ENCODE measurements around the gene MTERF4. TPM values are rescaled to one million over a fixed set of nuclear protein-coding genes. Genes with fewer than 3 reads are reported as not detected.
"Not testable (repeated sequence)": the region's sequence is repeated elsewhere in the genome, so short reads cannot be mapped to it uniquely, and the experiment has no call there.

The MTERF4 gene
- total RNA-seq, 1 donor from 2014 or later, result 35.4 TPM

- Mint-ChIP-seq H3K4me1 (ENCODE audit: low read depth) (peaks cover 20% of the 10 kb centered on the region), H3K36me3 (ENCODE audit: low read depth) (peaks cover 24% of the 10 kb centered on the region)
- H3K27me3 Mint-ChIP-seq (ENCODE audit: low read depth); H3K27ac Mint-ChIP-seq; H3K9me3 Mint-ChIP-seq; DNase-seq (ENCODE audit: low spot score); H3K4me3 Mint-ChIP-seq (ENCODE audit: low read depth): not testable (repeated sequence)
- intact Hi-C loops (cut with micrococcal nuclease), result loop anchor here (1.0 to 5.0 kb wide), 2 partner anchors 16 to 113 kb away; no protein-coding TSS in a partner anchor
Observed at GRCh38 chr2:241104611-241105010, 2.5 kb upstream of the MTERF4 start.

GRCh38 chr2:241103176-241103595 is 1.1 kb upstream of the MTERF4 start:
- H3K9me3 Mint-ChIP-seq, result no peaks in the 10 kb centered on the region
- DNase-seq (ENCODE audit: low spot score), result no peak

DNA sequence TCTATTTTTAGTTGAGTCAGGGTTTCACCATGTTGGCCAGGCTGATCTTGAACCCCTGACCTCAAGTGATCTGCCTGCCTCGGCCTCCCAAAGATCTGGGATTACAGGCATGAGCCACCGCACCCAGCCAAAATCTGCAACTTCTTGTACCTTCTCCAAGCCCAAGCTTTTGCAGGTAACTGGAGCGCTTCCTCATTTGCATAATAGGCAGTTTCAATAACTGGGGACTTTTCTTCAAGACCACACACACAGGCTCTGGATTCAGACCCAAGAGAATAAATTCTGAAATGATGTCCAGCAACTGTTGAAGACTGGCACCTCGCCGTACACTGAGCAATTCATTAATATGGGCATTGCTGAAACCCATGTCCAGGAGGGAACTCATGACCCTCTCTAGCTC is 2.8 kb downstream of the MTERF4 start:
- DNase-seq (ENCODE audit: low spot score), result no peak
- Mint-ChIP-seq H3K27ac (no peak overlapping the region), H3K4me1 (ENCODE audit: low read depth) (peaks cover 36% of the 10 kb centered on the region), H3K36me3 (ENCODE audit: low read depth) (peaks cover 55% of the 10 kb centered on the region), H3K27me3 (ENCODE audit: low read depth) (no peaks in the 10 kb centered on the region), H3K4me3 (ENCODE audit: low read depth) (no peak overlapping the region), H3K9me3 (no peaks in the 10 kb centered on the region)
- intact Hi-C loops (cut with micrococcal nuclease), result no loop called here

More at GRCh38 chr2:241103176-241103595, 1.1 kb upstream of the MTERF4 start:
- intact Hi-C loops (cut with micrococcal nuclease), result loop anchor here (5.0 kb wide), 1 partner anchor 114 kb away; no protein-coding TSS in a partner anchor
- peaks cover 29% of the 10 kb centered on the region for H3K36me3 Mint-ChIP-seq (ENCODE audit: low read depth)
- peak overlapping the region; percentile 94 for H3K4me3 Mint-ChIP-seq (ENCODE audit: low read depth)
- peak overlapping the region; percentile 97 for H3K27ac Mint-ChIP-seq
- H3K4me1 Mint-ChIP-seq (ENCODE audit: low read depth), result peaks cover 18% of the 10 kb centered on the region
- no peaks in the 10 kb centered on the region for H3K27me3 Mint-ChIP-seq (ENCODE audit: low read depth)

DNA sequence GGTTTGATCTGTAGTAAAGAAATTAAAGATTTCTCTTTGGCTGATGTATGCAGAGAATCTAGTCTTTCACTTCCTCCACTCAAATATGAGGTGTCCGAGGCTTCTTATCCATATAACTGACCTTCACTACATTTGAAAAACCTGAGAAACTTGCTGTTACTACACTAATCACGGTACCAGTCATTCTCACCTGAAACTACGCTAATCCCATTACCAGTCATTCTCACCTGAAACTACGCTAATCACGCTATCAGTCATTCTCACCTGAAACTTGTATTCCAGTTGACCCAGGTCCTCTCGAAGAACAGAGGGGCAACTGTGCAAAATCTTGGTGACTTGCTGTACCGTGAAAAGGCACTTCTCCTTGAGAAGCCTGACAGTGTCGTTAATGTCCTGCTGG is 5.1 kb downstream of the MTERF4 start:
- no peak overlapping the region for H3K27ac Mint-ChIP-seq
- no peaks in the 10 kb centered on the region for H3K27me3 Mint-ChIP-seq (ENCODE audit: low read depth)
- H3K9me3 Mint-ChIP-seq, result no peaks in the 10 kb centered on the region
- peaks cover 65% of the 10 kb centered on the region for H3K36me3 Mint-ChIP-seq (ENCODE audit: low read depth)
- H3K4me3 Mint-ChIP-seq (ENCODE audit: low read depth), result no peak overlapping the region
- peaks cover 29% of the 10 kb centered on the region for H3K4me1 Mint-ChIP-seq (ENCODE audit: low read depth)
- DNase-seq (ENCODE audit: low spot score), result no peak
- intact Hi-C loops (cut with micrococcal nuclease), result no loop called here

DNA sequence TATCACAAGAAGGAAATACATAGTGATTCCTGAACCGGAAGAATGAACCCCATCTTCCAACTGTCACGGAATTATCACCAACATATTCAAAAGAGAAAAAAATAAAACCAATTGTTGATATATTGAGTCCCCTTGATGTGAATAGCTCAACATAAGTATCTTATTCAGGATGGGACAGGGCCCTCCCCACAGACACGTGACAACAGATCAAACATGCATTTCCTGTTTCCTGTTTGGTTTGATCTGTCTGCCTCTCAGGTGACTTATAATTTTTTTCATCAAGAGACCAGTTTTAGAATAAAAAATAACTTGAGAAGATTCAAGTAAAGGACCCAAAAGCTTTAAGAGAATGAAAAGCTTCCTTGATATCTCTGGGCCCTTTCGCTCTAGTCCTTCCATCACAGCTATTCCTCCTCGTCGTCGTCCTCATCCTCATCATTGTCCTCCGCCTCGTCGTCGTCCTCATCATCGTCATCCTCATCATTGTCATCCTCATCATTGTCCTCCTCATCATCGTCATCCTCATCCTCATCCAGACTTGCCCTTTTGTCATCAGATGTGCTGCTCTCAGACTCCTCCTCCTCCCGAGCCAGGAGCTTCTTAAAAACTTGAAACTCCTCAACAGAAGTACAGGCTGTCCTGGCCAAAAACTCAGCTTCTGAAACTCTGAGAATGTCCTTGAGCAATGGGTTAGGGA is 6.3 kb downstream of the MTERF4 start:
- Mint-ChIP-seq H3K4me3 (ENCODE audit: low read depth) (no peak overlapping the region), H3K27me3 (ENCODE audit: low read depth) (no peaks in the 10 kb centered on the region), H3K4me1 (ENCODE audit: low read depth) (peaks cover 27% of the 10 kb centered on the region), H3K9me3 (no peaks in the 10 kb centered on the region), H3K36me3 (ENCODE audit: low read depth) (peaks cover 74% of the 10 kb centered on the region), H3K27ac (peak overlapping the region; percentile 52)
- intact Hi-C loops (cut with micrococcal nuclease), result no loop called here
- no peak for DNase-seq (ENCODE audit: low spot score)

GRCh38 chr2:241094924-241095420 is 7.1 kb downstream of the MTERF4 start:
- no peak overlapping the region for H3K4me3 Mint-ChIP-seq (ENCODE audit: low read depth)

GRCh38 chr2:241094172-241094571 is 7.9 kb downstream of the MTERF4 start:
- Mint-ChIP-seq H3K36me3 (ENCODE audit: low read depth) (peaks cover 69% of the 10 kb centered on the region), H3K9me3 (no peaks in the 10 kb centered on the region), H3K4me3 (ENCODE audit: low read depth) (no peak overlapping the region), H3K27ac (no peak overlapping the region), H3K27me3 (ENCODE audit: low read depth) (no peaks in the 10 kb centered on the region), H3K4me1 (ENCODE audit: low read depth) (peaks cover 25% of the 10 kb centered on the region)
- intact Hi-C loops (cut with micrococcal nuclease), result no loop called here
- no peak for DNase-seq (ENCODE audit: low spot score)

More at GRCh38 chr2:241094924-241095420, 7.1 kb downstream of the MTERF4 start:
- H3K27me3 Mint-ChIP-seq (ENCODE audit: low read depth), result no peaks in the 10 kb centered on the region
- no peak for DNase-seq (ENCODE audit: low spot score)
- H3K36me3 Mint-ChIP-seq (ENCODE audit: low read depth), result peaks cover 73% of the 10 kb centered on the region
- H3K9me3 Mint-ChIP-seq, result no peaks in the 10 kb centered on the region
- peaks cover 25% of the 10 kb centered on the region for H3K4me1 Mint-ChIP-seq (ENCODE audit: low read depth)
- H3K27ac Mint-ChIP-seq, result no peak overlapping the region
- intact Hi-C loops (cut with micrococcal nuclease), result no loop called here

GRCh38 chr2:241093133-241093781 is 8.8 kb downstream of the MTERF4 start:
- H3K9me3 Mint-ChIP-seq; H3K27ac Mint-ChIP-seq; DNase-seq (ENCODE audit: low spot score); intact Hi-C loops (cut with micrococcal nuclease); H3K27me3 Mint-ChIP-seq (ENCODE audit: low read depth); H3K4me3 Mint-ChIP-seq (ENCODE audit: low read depth): not testable (repeated sequence)
- Mint-ChIP-seq H3K36me3 (ENCODE audit: low read depth) (peaks cover 68% of the 10 kb centered on the region), H3K4me1 (ENCODE audit: low read depth) (peaks cover 19% of the 10 kb centered on the region)

DNA sequence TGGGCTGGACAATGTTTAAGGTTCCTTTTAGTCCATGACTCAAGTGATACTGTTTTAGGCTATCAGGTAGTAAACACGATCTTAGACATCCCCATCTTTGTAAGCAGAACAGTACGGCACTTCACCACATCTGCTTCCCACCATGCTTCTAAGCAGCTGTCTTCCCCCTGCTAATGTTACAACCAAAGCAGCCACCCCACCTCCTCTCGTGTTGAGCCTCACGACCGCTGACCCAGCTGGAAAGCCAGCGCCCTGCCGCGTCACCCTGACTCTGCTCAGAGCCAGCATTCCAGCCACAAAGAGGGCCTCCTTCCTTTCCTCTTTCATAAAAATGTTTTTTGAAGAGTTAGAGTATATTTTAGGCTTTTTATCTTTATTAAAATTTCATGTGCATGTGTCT is 9.4 kb downstream of the MTERF4 start:
- Mint-ChIP-seq H3K4me1 (ENCODE audit: low read depth) (peaks cover 17% of the 10 kb centered on the region), H3K9me3 (no peaks in the 10 kb centered on the region), H3K27ac (no peak overlapping the region), H3K4me3 (ENCODE audit: low read depth) (no peak overlapping the region), H3K36me3 (ENCODE audit: low read depth) (peaks cover 68% of the 10 kb centered on the region), H3K27me3 (ENCODE audit: low read depth) (no peaks in the 10 kb centered on the region)
- no peak for DNase-seq (ENCODE audit: low spot score)
- intact Hi-C loops (cut with micrococcal nuclease), result no loop called here

DNA sequence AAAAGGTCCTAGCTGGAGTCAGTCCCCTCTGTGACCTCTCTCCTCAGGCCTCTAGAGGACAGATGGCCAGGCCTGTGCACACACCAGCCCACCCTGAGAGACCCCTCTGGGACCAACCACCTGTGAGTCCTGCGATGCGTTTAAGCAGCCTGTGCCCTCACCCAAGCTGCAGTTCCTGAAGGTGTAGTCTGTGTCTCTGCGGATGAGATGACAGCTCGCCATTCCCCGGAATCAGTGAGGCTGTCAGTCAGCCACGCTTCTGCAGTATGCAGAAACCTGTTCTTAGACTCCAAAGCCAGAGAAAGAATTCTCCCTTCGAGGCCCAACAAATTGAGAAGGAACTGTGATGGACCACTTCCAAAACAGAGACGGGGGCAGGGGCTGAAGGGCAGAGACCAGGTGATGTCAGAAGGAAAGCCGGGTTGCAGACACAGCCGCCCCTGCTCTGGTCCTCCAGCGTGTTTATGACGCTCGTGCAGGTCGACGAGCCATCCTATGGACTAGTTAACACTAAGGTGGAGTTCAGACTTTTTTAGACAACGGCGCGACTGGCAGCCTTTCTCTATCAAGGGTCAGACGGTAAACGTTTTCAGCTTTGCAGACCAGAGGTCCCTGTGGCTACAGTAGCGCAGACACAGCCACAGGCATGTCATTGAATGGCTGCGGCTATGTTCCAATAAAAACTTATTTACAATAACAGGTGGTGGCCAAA is 10.2 kb downstream of the MTERF4 start:
- H3K36me3 Mint-ChIP-seq (ENCODE audit: low read depth), result peaks cover 63% of the 10 kb centered on the region
- no peaks in the 10 kb centered on the region for H3K27me3 Mint-ChIP-seq (ENCODE audit: low read depth)
- DNase-seq (ENCODE audit: low spot score), result no peak
- no peak overlapping the region for H3K27ac Mint-ChIP-seq
- peaks cover 13% of the 10 kb centered on the region for H3K4me1 Mint-ChIP-seq (ENCODE audit: low read depth)
- H3K4me3 Mint-ChIP-seq (ENCODE audit: low read depth), result no peak overlapping the region
- H3K9me3 Mint-ChIP-seq, result no peaks in the 10 kb centered on the region
- intact Hi-C loops (cut with micrococcal nuclease), result no loop called here

- H3K4me1 Mint-ChIP-seq (ENCODE audit: low read depth), result peaks cover 9% of the 10 kb centered on the region
- no peaks in the 10 kb centered on the region for H3K27me3 Mint-ChIP-seq (ENCODE audit: low read depth)
- peaks cover 62% of the 10 kb centered on the region for H3K36me3 Mint-ChIP-seq (ENCODE audit: low read depth)
- intact Hi-C loops (cut with micrococcal nuclease), result no loop called here
- H3K9me3 Mint-ChIP-seq, result no peaks in the 10 kb centered on the region
- H3K4me3 Mint-ChIP-seq (ENCODE audit: low read depth), result no peak overlapping the region
- no peak for DNase-seq (ENCODE audit: low spot score)
- no peak overlapping the region for H3K27ac Mint-ChIP-seq
Observed at GRCh38 chr2:241091201-241091600, 10.9 kb downstream of the MTERF4 start.

- H3K4me1 Mint-ChIP-seq (ENCODE audit: low read depth), result no peaks in the 10 kb centered on the region
- no peak overlapping the region for H3K4me3 Mint-ChIP-seq (ENCODE audit: low read depth)
- no peaks in the 10 kb centered on the region for H3K27me3 Mint-ChIP-seq (ENCODE audit: low read depth)
- no peak for DNase-seq (ENCODE audit: low spot score)
- intact Hi-C loops (cut with micrococcal nuclease), result no loop called here
- peaks cover 59% of the 10 kb centered on the region for H3K36me3 Mint-ChIP-seq (ENCODE audit: low read depth)
- no peak overlapping the region for H3K27ac Mint-ChIP-seq
- H3K9me3 Mint-ChIP-seq, result no peaks in the 10 kb centered on the region
Observed at GRCh38 chr2:241088791-241089732, 13.0 kb downstream of the MTERF4 start.
